Prostate gland (tissue), 2 donors: ENCODE data around the gene MBD3.

ENCODE experiments used
- POLR2A ChIP-seq: fragments of 450-650 bp; IDR thresholded peaks from one replicate; pipeline ENCODE4 v1.6.1; 2016; ENCODE audit warnings: antibody characterized with exemption, mild to moderate bottlenecking
- TF ChIP-seq, protein P1 (sequence below), 4 experiments: fragments of 200-600 bp in 2 of 4; fragments of 450-650 bp in 2 of 4; sonication (generic) in 2 of 4; IDR thresholded peaks; 1 replicate in 3 of 4; 2 replicates in 1 of 4; pipeline ENCODE4 v1.5.1; 2016 to 2019; ENCODE audit warnings: antibody characterized with exemption in 4 of 4, mild to moderate bottlenecking in 2 of 4, moderate library complexity in 2 of 4

DNA sequence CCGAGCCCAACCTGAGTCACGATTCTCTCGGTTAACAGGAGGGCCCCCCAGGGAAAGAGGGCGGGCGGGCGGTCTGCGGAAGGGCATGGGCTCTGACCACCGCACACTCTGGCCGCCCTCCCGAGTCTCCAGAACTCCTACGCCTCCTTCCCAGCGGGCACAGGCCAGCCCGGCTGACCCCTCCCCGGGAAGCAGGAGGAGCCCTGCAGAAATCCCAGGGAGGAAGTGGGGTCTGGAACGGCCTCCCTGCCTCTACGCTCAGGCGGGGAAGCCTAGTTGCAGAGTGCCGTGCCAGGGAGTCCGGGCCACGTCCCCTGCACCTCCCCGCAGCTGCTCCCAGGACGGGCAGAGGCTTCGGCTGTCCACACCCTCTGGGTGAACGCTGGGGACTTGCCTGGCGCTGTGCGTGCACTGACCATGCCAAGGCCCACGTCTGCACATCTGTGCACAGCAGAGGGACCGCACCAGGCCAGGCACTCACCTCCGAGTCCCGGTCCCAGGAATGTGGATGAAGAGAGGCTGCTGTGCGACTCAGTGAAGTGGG lies 39.0 kb upstream of the MBD3 start:
- TF ChIP-seq POLR2A, result no peak
- TF ChIP-seq, protein P1, sequence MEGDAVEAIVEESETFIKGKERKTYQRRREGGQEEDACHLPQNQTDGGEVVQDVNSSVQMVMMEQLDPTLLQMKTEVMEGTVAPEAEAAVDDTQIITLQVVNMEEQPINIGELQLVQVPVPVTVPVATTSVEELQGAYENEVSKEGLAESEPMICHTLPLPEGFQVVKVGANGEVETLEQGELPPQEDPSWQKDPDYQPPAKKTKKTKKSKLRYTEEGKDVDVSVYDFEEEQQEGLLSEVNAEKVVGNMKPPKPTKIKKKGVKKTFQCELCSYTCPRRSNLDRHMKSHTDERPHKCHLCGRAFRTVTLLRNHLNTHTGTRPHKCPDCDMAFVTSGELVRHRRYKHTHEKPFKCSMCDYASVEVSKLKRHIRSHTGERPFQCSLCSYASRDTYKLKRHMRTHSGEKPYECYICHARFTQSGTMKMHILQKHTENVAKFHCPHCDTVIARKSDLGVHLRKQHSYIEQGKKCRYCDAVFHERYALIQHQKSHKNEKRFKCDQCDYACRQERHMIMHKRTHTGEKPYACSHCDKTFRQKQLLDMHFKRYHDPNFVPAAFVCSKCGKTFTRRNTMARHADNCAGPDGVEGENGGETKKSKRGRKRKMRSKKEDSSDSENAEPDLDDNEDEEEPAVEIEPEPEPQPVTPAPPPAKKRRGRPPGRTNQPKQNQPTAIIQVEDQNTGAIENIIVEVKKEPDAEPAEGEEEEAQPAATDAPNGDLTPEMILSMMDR (IDR thresholded peaks at IDR 0.05), result no peak
